B cell (primary cell): ENCODE results near the gene TRRAP. TPM values are rescaled to one million over a fixed set of nuclear protein-coding genes. Genes with fewer than 3 reads are reported as not detected.

ENCODE experiments used
- ATAC-seq: fragments of 200-7000 bp; cut with Tn5 transposase; one replicate; pipeline ENCODE4 v1.10.0; 2021; ENCODE audit warnings: low read depth, mild to moderate bottlenecking, moderate number of reproducible peaks, moderate library complexity
- CTCF ChIA-PET: fragments of 350-600 bp; sonication (Branson Sonifier 250); formaldehyde crosslinking; loops from one replicate; lab custom pipeline; 2021; ENCODE audit warnings: antibody characterized with exemption, inconsistent platforms; lab: Charles Lee
- POLR2A ChIA-PET: fragments of 350-600 bp; sonication (Branson Sonifier 250); formaldehyde crosslinking; loops from one replicate; lab custom pipeline; 2021; ENCODE audit warnings: antibody characterized with exemption; lab: Charles Lee
- DNase-seq: peaks from one replicate; pipeline ENCODE4 v3.0.0; 2013
- H2AFZ ChIP-seq: 2 replicates; pipeline ENCODE4 v1.6.1; 2012; ENCODE audit warnings: mild to moderate bottlenecking, low read depth, low read length; ENCODE audit not compliant: insufficient read depth, poor library complexity, severe bottlenecking
- H3K27ac ChIP-seq, 2 donors: 1 replicate in 1 of 2; 2 replicates in 1 of 2; pipeline ENCODE4 v1.5.1; 2012 to 2013; ENCODE audit warnings: low read length in 2 of 2, mild to moderate bottlenecking in 2 of 2, moderate library complexity in 1 of 2
- H3K27me3 ChIP-seq, 4 experiments: fragments of 200-600 bp in 1 of 4; sonication (generic) in 1 of 4; replicated peaks in 1 of 4; 1 replicate in 2 of 4; 2 replicates in 2 of 4; pipeline versions ENCODE4 v1.6.1 to v1.7.0; 2013 to 2016; ENCODE audit warnings: low read length in 3 of 4, mild to moderate bottlenecking in 2 of 4, mixed read lengths in 1 of 4, moderate library complexity in 1 of 4; ENCODE audit not compliant: insufficient read depth in 4 of 4, control insufficient read depth in 3 of 4; ENCODE audit errors: control extremely low read depth in 1 of 4
- H3K36me3 ChIP-seq, 2 experiments: replicated peaks in 1 of 2; 1 replicate in 1 of 2; 2 replicates in 1 of 2; pipeline versions ENCODE4 v1.6.1 to v1.7.1; 2013; ENCODE audit warnings: low read length in 1 of 2; ENCODE audit not compliant: insufficient read depth in 2 of 2, control insufficient read depth in 1 of 2; ENCODE audit errors: control extremely low read depth in 1 of 2, extremely low read depth in 1 of 2
- H3K4me1 ChIP-seq, 2 donors: fragments of 200-600 bp in 1 of 2; sonication (generic) in 1 of 2; 1 replicate in 1 of 2; 2 replicates in 1 of 2; pipeline versions ENCODE4 v1.5.1 to v1.6.1; 2013 to 2017; ENCODE audit warnings: low read length in 2 of 2; ENCODE audit not compliant: control insufficient read depth in 2 of 2, insufficient read depth in 2 of 2
- H3K4me2 ChIP-seq: replicated peaks from 2 replicates; pipeline ENCODE3; 2012; ENCODE audit warnings: mild to moderate bottlenecking, low read depth, low read length; ENCODE audit not compliant: poor library complexity, severe bottlenecking
- H3K4me3 ChIP-seq, 5 experiments: fragments of 200-600 bp in 1 of 5; sonication (generic) in 1 of 5; 1 replicate in 3 of 5; 2 replicates in 2 of 5; pipeline versions ENCODE4 v1.5.1 to v1.7.0; 2011 to 2016; ENCODE audit warnings: low read length in 4 of 5, mild to moderate bottlenecking in 4 of 5, low read depth in 2 of 5, control low read depth in 1 of 5, moderate library complexity in 1 of 5; ENCODE audit not compliant: insufficient read depth in 1 of 5; ENCODE audit errors: control extremely low read depth in 1 of 5, extremely low read depth in 1 of 5
- H3K79me2 ChIP-seq: fragments of 200-600 bp; sonication (generic); one replicate; pipeline ENCODE4 v1.6.0; 2016; ENCODE audit warnings: low read length; ENCODE audit not compliant: control insufficient read depth, insufficient read depth
- H3K9ac ChIP-seq: fragments of 200-600 bp; sonication (generic); 2 replicates; pipeline ENCODE4 v1.6.1; 2017; ENCODE audit warnings: mild to moderate bottlenecking, low read length, moderate library complexity
- H3K9me3 ChIP-seq, 3 donors: one replicate each; pipeline versions ENCODE4 v1.6.1 to v1.7.1; 2013; ENCODE audit warnings: low read length in 2 of 3; ENCODE audit not compliant: control insufficient read depth in 2 of 3, insufficient read depth in 1 of 3; ENCODE audit errors: control extremely low read depth in 1 of 3
- H4K20me1 ChIP-seq: 2 replicates; pipeline ENCODE4 v1.6.0; 2012; ENCODE audit warnings: mild to moderate bottlenecking, low read length; ENCODE audit not compliant: insufficient read depth, control insufficient read depth, poor library complexity, severe bottlenecking
- H3K27ac Mint-ChIP-seq: one replicate; pipeline ENCODE4 v1.8.0; 2021; ENCODE audit warnings: mixed read lengths
- H3K27me3 Mint-ChIP-seq: one replicate; pipeline ENCODE4 v1.8.0; 2021; ENCODE audit warnings: mixed read lengths
- H3K4me1 Mint-ChIP-seq: one replicate; pipeline ENCODE4 v1.8.0; 2021; ENCODE audit warnings: mixed read lengths
- H3K4me3 Mint-ChIP-seq: one replicate; pipeline ENCODE4 v1.8.0; 2021; ENCODE audit warnings: mixed read lengths
- H3K9me3 Mint-ChIP-seq: one replicate; pipeline ENCODE4 v1.8.0; 2022; ENCODE audit warnings: mixed read lengths; ENCODE audit not compliant: insufficient read depth
- CTCF ChIP-seq: fragments of 200-600 bp; IDR thresholded peaks from one replicate; pipeline ENCODE4 v1.8.0; 2022; ENCODE audit warnings: antibody characterized with exemption, mild to moderate bottlenecking
- EZH2 ChIP-seq: IDR thresholded peaks from 2 replicates; pipeline ENCODE4 v1.6.1; 2012; ENCODE audit warnings: borderline replicate concordance, low read depth, mild to moderate bottlenecking, moderate library complexity, low read length; ENCODE audit not compliant: insufficient read depth, poor library complexity, severe bottlenecking
- WGBS: methylation state at CpG from one replicate; pipeline ENCODE4 v1.1.5; 2013; ENCODE audit warnings: missing lambda C conversion rate; ENCODE audit not compliant: insufficient coverage; 5-methylcytosine and 5-hydroxymethylcytosine counted together
- intact Hi-C: fragments of 100-400 bp; cut with micrococcal nuclease; formaldehyde crosslinking; loops from one replicate; pipeline ENCODE4 v1.10.0; 2022
- polyA plus RNA-seq: library from polyadenylated mRNA; depleted of rRNA; stranded (reverse); fragments of >200 nt; gene quantifications from 2 replicates; pipeline ENCODE4 v1.2.3, GENCODE V29; 2012
- total RNA-seq, 2 donors: library from RNA; stranded (reverse); fragments of 120-200 nt in 1 of 2; gene quantifications; 1 replicate in 1 of 2; 2 replicates in 1 of 2; pipeline versions ENCODE4 v1.2.3 to v1.2.4, GENCODE V29; 2013 to 2022

Gene TRRAP
- total and polyA plus RNA-seq, 2 donors (not counting 1 experiment from before 2014, with no cell fraction given), result 25.4 to 102 TPM

GRCh38 chr7:98956937-98957336 is 78.6 kb downstream of the TRRAP start:
- H3K9me3 ChIP-seq, result no peaks in the 10 kb centered on the region
- TF ChIP-seq CTCF, result no peak
- no peak for TF ChIP-seq EZH2
- no peak overlapping the region for H3K4me3 Mint-ChIP-seq
- no peak overlapping the region for H2AFZ ChIP-seq
- DNase-seq (no peak), ATAC-seq (no peak)
- no peaks in the 10 kb centered on the region for H3K9me3 Mint-ChIP-seq
- H3K9ac ChIP-seq, result no peak overlapping the region
- H3K27ac Mint-ChIP-seq, result no peak overlapping the region
- over 99% methylated on average over 7 of the region's 9 CpGs for WGBS
- ChIA-PET POLR2A (no interaction called here), CTCF (no interaction called here)
- no peaks in the 10 kb centered on the region for H3K27me3 ChIP-seq
- H3K4me1 ChIP-seq, result no peaks in the 10 kb centered on the region
- H3K36me3 ChIP-seq, result peaks cover 0 to 92% of the 10 kb centered on the region in 2 experiments
- H3K27ac ChIP-seq, result no peak overlapping the region
- H3K4me2 ChIP-seq, result no peak overlapping the region
- no peaks in the 10 kb centered on the region for H3K27me3 Mint-ChIP-seq
- H3K4me1 Mint-ChIP-seq, result no peaks in the 10 kb centered on the region
- no peaks in the 10 kb centered on the region for H3K79me2 ChIP-seq
- intact Hi-C loops, result no loop called here
- H4K20me1 ChIP-seq, result no peaks in the 10 kb centered on the region
- H3K4me3 ChIP-seq, result no peak overlapping the region

- ChIA-PET CTCF (no interaction called here), POLR2A (interaction anchor here (0.7 kb wide), 1 partner anchor 12 kb away, joined by 3 read pairs; no protein-coding TSS in a partner anchor)
- no peak for ATAC-seq
Measured at GRCh38 chr7:98957766-98958165, 79.4 kb downstream of the TRRAP start.

More at GRCh38 chr7:98957766-98958165, 79.4 kb downstream of the TRRAP start:
- H3K4me3 ChIP-seq, result no peak overlapping the region
- 95% methylated on average over 11 of the region's 11 CpGs for WGBS
- TF ChIP-seq CTCF, result no peak
- TF ChIP-seq EZH2, result no peak
- H3K79me2 ChIP-seq, result no peaks in the 10 kb centered on the region
- no peak for DNase-seq
- H3K9me3 Mint-ChIP-seq, result no peaks in the 10 kb centered on the region
- H3K27me3 Mint-ChIP-seq, result no peaks in the 10 kb centered on the region
- no peak overlapping the region for H3K27ac ChIP-seq
- no peak overlapping the region for H2AFZ ChIP-seq
- H3K9ac ChIP-seq, result no peak overlapping the region
- no peaks in the 10 kb centered on the region for H4K20me1 ChIP-seq
- intact Hi-C loops, result no loop called here
- no peaks in the 10 kb centered on the region for H3K4me1 ChIP-seq
- no peaks in the 10 kb centered on the region for H3K27me3 ChIP-seq
- no peak overlapping the region for H3K27ac Mint-ChIP-seq
- H3K4me1 Mint-ChIP-seq, result no peaks in the 10 kb centered on the region
- H3K4me2 ChIP-seq, result no peak overlapping the region
- no peak overlapping the region for H3K4me3 Mint-ChIP-seq
- H3K36me3 ChIP-seq, result peaks cover 0 to 92% of the 10 kb centered on the region in 2 experiments
- H3K9me3 ChIP-seq, result no peaks in the 10 kb centered on the region
